Skin of body (tissue), 2 donors: ENCODE data around the gene TMEM106C. TPM values are rescaled to one million over a fixed set of nuclear protein-coding genes. Genes with fewer than 3 reads are reported as not detected.
"Not testable (repeated sequence)": the region's sequence is repeated elsewhere in the genome, so short reads cannot be mapped to it uniquely, and the experiment has no call there.

Source experiments
- DNase-seq: peaks from one replicate; lab custom pipeline; 2025; lab: John Stamatoyannopoulos, UW
- total RNA-seq: library from RNA; depleted of rRNA; stranded (reverse); fragments of >200 nt; gene quantifications from one replicate; pipeline ENCODE4 v1.2.3, GENCODE V29; 2014

Gene TMEM106C
- total RNA-seq, 1 donor from 2014 or later: 45.2 TPM

DNA sequence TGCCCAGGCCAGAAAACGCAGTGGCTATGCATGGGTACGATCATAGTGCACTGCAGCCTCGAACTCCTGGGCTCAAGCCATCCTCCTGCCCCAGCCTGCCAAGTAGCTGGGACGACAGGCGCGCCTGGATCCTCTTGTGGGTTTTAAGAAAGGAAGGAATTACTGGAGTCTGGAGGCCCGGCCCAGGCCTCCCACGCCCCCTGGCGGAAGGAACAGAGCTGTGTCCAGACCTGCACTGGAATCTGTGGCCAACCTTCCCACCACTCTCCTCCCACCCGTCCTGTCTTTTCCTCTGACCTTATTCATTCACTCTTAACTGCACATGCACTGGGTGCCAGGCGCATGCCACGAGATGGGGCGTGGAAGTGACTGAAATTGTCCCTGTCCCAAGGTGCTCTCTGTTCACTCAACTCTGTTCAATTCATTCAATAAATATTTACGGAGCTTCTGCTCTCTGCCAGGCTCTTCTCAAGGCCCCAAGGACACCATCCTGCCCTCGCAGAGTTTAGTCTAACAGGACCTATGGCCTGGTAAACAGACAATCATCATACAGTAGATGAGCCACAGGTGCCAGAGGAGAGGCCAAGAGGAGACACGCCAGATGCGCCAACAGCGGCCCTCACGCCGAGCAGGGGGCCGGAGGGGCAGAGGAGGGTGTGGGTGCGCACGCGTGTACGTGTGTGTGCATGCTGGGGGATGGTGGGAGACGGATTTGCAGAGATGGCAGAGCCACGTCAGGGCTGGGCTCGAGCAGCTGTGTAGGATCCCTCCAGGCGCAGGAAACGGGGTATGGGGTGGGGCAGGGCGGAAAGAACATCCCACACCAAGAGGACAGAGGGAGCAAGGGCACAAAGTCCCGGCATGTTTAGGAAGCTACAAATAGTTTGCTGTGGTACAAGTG, 13.7 kb upstream of the TMEM106C start:
- peak; percentile 26 for DNase-seq

DNA sequence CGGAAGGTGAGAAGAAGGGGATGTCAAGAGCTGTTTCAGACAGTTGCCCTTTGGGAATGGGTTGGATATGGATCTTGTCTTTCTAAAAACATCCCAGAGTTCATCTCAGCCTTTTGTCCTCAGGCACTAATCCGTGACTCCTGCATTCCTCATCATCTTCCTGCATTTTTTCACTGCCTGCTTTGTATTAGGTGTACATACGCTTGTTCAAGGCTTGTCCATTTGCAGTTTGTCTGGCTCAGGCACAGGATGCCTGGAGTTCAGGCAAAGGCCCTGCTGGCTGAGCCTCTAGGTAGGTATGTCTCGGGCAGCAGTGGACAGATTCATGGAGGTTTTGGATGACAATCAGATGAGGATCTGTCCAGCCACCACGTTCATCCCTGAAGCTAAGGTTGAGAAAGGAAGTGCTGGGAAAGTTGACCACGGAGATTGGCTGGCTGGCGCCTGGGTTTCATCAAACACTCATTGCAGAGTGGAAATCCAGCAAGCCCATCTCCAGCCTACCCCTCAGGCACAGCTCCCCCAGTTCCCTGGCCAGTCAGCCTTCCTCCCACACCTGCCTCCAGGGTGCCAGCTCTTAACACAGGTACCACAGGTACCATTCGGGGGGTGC, 12.4 kb upstream of the TMEM106C start:
- no peak for DNase-seq

DNA sequence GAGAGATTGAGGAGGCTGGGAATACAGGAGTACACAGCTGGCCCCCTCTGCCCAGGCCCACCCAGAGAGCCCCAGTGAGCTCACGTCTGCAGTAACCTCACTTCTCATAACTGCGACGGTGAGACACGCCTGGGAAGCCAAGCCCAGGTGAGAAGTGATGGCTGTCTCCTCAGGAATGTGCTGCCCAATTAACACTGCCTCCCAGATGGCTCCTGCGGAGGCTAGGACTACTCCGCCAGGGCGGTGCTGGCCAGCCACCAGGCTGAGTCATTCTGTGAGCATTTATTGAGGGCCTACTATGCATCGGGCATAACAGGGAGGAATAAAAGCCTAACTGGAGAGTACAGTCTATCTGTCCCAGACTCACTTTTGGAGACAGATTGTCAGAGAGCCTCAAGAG, 9.3 kb upstream of the TMEM106C start:
- DNase-seq: no peak

DNA sequence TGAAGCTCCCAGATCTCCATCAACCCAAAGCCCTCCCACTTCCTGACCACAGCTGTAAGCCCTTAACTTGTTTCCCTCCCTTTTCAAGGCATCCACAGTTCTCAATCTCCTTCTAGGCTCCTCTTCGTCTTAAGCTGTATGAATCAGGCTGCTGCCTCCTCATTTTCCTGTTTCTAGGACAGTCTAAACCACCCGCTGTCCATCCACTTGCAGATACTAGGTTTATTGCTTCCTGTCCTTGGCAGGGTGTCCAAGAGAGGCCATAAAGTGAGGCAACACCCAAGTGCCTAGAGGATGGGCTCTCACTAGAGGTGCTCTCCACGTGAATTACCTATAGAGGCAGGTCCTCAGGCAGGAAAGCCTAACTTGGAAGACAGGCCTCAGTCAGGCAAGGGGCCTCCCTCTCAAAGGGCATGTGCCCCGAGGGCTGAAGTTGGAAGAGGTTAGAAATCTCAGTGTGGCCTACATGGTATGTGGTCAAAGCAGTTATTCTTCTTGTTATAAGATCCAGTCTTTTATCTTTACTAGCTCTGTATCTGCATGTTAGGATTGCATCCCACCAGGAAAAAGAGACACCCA, 8.8 kb upstream of the TMEM106C start:
- no peak for DNase-seq

DNA sequence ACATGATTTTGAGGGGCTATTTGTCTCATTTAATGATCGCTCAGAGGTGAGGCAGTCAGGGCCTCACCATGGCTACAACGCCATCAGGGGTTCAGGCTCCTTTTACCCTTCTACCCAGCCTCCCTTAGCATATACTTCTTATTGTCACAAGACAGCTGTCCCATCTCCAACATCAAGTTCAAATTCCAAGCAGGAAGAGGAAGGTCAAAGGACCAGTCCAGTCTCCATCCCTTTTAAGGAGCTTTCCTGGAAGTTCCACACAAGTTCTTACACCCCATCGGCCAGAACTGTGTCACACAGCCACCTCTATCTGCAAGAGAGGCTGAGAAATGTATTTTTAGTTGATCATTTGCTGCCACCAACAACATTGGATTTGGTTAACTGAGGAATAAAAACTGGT, 8.3 kb upstream of the TMEM106C start:
- no peak for DNase-seq

DNA sequence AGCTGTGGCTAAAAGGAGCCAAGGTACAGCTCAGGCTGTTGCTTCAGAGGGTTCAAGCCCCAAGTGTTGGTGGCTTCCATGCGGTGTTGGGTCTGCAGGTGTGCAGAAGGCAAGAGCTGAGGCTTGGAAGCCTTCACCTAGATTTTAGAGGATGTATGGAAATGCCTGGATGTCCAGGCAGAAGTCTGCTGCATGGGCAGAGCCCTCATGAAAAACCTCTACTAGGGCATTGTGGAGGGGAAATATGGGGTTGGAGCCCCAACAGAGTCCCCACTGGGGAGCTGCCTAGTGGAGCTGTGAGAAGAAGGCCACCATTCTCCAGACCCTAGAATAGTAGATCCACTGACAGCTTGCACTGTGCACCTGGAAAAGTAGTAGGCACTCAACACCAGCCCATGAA, 5.7 kb upstream of the TMEM106C start:
- not testable (repeated sequence) for DNase-seq

DNA sequence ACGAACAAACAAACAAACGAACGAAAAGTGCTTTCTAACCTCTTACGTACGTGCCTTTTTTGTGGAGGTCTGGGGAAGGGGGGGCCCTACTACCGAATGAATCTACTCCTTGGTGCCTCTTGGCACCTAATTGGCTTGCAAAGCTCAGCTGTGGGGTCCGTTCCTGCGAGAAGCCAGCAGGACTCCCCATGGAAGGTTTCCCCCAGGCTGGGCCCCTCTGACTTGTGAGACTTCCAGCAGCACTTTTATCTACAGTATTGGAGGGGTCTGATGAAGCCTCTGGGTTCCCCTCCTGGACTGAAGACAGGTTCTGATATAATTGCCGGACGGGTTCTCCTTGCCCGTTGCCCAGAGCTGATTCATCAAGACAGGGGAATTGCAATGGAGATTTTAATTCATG, 1.2 kb upstream of the TMEM106C start:
- DNase-seq: no peak

DNA sequence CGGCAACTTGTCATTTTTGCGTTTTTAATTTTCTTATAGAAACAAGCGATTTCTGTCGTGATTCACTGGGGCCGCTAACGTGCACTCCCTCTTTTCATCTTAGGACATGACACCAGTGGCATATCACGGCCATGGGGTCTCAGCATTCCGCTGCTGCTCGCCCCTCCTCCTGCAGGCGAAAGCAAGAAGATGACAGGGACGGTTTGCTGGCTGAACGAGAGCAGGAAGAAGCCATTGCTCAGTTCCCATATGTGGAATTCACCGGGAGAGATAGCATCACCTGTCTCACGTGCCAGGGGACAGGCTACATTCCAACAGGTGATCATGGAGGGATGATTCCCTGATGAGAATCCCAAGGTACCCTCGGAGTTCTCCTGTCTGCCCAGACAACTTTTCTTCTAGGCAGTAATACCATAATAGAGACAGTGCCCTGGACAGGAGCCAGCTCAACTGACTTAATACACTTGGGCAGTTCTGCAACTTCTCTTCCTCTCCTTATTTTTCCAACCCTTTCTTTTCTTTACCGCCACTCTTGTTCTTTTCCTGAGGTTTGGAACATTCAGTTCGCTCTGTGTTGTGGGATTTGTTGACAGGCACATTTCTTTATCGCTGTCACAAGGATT, 821 bp downstream of the TMEM106C start:
- DNase-seq: no peak

DNA sequence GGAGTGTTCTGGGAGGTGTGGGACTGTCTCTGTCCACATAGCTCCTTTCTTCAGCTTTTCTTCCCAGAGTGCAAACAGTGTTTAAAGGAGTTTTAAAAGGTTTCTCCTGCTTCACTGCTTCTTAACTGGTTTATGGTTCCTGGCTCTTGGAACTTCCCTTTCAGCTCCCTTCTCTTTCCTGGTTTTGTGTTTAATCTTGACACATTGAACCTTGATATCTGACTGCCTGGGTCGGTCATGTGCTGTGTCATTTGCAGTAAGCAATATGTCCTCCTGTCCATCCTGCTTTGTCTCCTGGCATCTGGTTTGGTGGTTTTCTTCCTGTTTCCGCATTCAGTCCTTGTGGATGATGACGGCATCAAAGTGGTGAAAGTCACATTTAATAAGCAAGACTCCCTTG, 2.2 kb downstream of the TMEM106C start:
- no peak for DNase-seq

DNA sequence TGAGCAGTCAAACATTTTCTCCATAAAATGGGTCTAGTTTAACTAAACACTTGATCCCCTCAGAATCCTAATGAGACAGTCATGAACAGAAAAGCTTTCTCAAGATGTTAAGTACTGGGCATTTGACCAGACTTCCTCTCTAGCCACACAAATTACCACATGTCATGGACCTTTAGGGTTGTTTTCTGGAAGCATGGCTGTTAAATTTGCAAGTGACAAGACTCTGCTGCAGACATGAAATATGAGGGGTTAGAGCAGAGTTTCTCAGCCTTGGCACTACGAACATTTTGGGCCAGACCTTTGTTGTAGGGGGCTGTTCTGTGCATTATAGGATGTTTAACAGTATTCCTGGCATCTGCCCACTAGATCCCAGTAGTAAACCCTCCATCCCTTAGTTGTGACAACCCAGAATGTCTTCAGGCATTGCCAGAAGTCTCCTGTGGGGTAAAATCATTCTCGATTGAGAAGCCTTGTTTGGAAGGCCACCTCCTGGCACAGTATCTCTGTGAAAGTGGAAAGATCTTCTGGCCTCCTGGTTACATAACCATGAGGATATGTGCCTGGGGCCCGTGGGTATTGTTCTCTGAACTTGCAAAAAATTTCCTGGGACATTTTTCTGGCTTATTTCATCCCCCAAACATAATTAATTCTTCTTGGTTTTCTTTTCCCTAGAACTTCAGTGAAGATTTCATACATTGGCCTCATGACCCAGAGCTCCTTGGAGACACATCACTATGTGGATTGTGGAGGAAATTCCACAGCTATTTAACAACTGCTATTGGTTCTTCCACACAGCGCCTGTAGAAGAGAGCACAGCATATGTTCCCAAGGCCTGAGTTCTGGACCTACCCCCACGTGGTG, 4.3 kb downstream of the TMEM106C start:
- DNase-seq: peak; percentile 85

DNA sequence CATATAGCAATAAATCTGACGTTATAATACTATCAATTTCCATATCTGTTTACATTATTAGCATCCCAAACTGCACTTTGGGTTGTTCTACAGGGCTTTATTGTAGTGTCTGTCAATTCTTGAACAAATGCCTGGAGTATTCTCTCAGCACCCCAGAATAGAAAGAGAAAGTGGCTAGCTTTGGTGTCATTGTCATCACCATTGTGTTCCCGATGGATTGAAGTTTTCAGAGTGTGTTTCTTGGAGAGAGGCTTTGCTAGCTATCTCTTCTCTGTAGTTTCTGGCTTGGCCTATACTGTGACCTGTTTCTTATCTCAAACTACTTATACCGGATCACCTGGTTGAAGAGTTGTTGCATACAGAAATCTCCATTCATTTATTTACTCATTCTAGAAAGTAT, 6.4 kb downstream of the TMEM106C start:
- no peak for DNase-seq

DNA sequence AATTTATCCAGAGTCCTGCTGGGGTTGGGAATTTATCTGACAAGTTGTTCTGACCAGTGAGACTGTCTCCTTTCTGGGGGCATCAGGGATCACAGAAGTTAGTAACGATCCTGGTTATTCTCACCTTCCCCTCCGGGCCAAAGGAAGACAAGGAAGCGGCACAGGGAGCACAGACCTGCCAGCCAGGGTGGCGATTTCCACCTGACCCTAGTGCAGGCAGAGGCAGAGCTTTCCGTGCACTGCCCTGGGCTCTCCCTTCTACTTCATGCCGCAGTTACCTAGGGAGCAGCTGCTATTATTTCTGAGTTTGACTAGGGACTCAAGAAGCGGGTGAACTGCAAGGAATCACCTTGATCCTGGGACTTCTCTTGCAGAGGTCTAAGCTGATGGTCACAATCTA, 7.4 kb downstream of the TMEM106C start:
- no peak for DNase-seq

DNA sequence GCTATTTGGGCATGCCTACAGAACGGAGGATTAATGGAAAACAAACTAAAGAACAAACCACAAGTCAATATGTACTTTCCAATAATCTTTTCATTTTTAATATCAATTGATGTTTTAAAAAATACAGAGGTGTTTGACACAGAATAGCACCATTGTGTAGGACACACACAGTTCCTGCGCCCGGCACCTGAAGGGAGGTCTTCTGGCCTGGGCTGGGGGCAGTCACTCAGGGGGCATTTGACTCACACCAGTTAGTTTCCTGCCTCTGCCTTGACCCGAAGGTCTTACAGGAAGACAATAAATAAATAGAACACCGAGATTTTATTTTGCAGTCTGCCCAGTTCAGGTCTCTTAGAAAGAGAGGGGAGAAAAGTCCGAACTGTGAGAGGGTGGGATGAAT, 9.5 kb downstream of the TMEM106C start:
- DNase-seq: no peak

DNA sequence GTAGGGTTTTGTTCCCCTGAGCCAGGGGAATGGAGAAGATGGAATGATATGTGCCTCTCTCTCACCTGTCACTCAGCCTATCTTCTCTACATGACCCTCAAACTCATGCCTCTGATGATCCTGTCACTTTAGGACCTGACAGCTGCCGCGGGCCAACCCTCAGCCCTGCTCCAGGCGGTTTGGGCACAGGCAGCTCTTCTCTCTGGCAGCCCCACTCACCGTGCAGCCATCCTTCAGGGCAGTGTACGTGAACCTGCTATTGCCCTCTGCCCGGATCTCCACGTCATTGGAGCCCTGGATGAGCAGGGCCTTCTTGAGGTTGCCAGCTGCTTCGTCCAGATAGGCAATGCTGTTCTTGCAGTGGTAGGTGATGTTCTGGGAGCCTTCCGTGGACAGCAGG, 10.5 kb downstream of the TMEM106C start:
- no peak for DNase-seq

DNA sequence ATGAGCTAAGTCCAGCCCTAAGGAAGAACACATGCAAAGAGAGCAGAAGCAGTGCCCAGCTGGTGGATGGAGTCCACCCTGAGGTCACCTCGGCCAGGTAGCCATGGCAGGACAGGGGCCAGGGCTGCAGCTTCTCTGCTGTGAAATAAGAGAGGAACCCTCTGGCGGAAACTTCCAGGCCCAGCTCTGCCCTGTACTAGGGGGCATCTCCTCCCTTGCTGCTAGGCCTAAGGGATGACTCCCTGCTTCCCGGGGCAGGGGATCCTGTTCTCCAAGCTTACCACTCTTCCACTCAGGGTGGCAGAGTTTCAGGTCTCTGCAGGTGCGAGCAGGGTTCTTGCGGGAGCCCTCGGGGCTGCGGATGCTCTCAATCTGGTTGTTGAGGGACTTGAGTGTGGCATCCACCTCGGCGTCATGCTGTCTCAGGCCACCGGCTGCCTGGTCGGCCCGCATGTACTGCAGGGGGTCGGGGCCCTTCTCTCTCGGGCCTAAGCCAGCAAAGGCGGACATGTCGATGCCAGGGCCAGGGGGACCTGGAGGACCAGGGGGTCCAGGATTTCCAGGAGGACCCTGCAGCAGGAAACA, 11.7 kb downstream of the TMEM106C start:
- no peak for DNase-seq

DNA sequence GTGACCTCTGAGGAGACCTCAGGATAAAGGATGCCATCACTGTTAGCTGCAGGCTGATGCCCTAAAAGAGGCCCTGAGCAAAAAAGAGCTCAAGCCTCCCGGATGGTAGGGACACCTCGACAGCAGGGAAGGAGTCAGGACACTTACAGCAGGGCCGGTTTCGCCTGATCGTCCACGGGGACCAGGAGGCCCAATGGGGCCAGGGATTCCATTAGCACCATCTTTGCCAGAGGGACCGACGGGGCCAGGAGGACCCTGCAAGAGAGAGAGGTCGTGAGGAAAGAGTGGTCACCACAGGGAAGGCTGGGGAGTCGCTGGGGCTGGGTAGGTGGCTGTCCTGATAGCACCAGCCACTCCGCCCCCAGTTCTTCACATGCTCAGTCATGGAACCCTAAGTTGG, 12.4 kb downstream of the TMEM106C start:
- no peak for DNase-seq

DNA sequence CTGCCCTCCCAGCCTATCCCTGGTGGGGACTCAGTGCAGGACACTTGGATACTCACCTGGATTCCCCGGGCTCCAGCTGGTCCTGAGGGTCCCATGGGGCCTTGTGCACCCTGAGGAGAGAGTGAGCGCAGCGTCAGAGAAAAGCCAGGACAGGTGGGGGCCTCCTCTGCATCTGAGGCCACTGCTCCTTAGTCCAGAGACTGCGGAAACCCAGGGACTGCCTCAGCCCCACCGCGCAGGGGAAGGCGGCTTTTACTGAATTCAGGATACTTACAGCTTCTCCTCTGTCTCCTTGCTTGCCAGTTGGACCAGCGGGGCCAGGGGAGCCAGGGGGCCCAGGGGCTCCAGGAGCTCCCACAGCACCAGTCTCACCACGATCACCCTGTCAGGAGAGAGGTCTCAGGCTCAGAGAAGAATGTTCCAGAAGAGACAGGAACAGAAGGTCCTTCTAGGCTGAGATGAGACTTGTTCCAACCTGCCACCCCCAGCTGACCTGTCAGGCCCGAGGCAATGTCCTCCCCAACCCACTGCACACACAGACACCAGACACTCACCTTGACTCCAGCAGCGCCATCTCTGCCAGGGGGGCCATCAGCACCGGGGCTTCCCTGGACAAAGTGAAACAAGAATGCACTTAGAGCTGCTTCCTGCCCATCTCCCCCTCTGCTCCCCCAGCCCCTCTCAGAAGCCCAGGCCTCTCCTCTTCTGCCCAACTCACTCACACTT, 13.8 kb downstream of the TMEM106C start:
- DNase-seq: no peak

DNA sequence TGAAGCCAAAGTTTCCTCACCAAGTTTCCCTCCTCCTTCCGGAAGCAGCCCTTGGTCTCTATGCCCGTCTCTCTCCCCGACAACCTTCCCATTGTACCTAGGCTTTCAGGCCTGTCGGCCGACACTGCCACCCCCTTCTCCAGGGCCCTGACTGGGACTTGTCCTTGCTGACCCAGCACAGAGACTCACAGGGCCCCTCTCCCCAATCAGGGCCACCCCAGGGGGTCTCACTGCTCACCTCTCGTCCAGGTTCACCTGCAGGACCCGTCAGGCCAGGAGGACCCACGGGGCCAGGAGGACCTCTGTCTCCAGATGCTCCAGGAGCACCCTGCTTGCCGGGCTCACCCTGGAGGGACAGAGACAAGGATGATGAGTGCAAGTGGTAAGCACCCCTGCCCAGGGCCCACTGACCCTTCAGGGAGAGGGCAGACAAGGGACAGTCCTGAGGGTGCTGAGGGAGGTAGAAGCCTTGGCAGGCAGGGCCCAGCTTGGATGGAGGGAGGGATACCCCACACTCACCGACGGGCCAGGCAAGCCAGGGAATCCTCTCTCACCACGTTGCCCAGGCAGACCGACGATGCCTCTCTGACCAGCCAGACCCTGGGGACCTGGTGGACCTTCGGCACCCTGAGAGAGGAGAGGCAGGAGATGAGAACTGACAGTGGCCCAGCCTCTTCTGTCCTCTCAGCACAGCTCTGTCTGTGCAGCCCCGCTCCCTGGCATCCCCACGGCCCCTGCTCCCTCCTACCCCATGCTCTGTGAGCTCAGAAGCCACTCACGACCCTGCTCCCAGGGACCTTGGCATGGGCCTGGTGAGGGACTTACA, 14.6 kb downstream of the TMEM106C start:
- no peak for DNase-seq

DNA sequence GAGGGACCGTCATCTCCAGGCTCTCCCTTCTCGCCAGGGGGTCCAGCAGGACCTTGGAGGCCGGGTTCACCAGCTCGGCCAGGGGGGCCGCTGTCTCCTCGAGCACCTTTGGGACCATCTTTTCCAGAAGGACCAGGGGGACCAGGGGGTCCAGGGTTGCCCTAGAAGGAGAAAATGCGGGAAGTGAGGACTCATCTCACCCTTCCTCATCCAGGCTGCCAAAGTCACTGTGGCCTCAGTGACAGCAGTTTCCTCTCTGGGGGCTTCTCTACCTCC, 15.1 kb downstream of the TMEM106C start:
- DNase-seq: no peak

DNA sequence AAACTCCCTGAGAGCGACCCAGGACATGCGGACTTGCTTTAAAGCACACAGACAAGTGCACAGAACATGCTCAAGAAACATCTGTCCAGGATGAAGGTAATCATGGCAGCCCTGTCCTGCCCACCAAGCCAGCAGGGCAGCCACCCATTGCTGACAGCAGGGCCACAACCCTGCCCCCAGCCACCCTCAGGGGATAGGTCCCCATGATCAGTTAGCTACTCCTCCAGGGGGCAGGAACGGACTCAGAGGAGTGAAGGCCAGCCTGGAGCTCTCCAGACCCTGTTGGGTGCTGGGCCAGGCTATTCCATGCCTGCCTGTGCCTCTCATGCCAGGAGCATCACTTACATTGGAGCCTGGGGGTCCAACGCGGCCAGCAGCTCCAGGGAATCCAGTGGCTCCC, 15.8 kb downstream of the TMEM106C start:
- no peak for DNase-seq
